ENCODE measurements around the gene DDX10.

The DDX10 gene

GRCh38 chr11:108923413-108923812 is 258.5 kb downstream of the DDX10 start:
- TF ChIP-seq CTCF (IDR thresholded peaks at IDR 0.05; ENCODE audit: borderline replicate concordance, insufficient read depth, low read depth, low read length) = no peak
- H3K4me3 ChIP-seq (ENCODE audit: low read depth, low read length) = no peak overlapping the region

DNA sequence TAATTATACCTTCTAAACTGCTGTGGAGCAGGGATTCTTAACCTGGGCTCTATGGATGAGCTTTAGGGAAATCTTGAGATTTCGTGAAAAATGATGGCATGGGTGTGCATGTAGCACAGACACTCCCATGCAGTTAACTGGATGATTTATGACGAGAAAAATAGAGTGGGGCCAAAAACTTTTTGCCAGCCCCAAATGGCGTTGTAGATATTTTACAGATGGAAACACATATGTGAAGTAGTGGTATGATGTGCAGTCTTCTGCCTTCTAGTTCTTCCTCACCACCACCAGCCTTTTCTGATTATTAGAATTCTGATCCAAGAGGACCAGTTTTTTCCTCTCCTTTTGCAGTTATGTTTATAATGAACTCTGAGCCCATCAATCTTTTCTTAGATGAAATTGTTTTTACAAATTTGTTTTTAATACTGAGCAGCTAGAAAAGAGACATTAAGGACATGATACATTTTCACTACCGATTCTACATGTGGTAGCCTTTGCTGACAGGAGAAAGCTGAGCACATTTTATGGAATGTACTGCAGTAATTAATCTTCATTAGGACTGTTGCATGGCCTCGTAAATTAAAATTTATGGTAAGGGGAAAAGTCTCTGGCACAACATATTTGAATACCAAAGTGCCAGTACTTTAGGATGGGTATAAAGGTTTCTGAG is 261.4 kb downstream of the DDX10 start:
- TF ChIP-seq CTCF (IDR thresholded peaks at IDR 0.05; ENCODE audit: borderline replicate concordance, insufficient read depth, low read depth, low read length) = no peak
- no peak overlapping the region for H3K4me3 ChIP-seq (ENCODE audit: low read depth, low read length)

DNA sequence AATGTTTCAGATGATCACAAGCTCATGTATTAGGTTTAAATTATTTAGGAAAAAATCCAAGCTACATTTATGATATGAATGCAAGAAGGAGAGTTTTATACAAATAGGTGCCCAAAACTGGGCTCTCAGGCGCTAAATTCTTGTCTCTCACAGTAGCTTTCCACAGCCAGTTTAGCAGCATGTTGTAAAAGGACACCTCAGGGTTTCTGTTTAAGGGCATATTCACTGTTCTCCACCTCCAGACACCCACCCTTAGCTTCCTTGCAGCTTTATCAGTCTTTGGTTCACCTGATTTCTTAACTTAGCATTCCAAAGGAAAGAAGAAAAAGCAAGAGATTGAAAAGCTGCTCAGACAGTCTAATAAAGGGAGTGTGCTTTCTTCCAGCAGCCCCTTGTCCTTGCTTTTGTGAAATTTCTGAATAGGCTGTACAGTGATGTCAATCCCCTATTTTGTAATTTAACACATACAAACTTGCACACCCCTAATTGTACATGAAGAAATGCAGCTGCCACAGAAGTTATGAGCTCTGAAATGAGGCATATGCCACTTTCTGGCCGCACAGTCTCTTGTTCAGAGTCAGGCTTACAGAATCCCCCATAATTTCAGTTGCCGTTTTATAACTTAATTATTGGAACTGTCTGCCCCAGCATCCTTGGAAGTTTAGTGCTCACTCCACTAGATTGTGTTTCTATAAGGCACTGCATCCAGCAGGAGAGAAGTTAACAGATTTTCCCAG is 262.1 kb downstream of the DDX10 start:
- TF ChIP-seq CTCF (IDR thresholded peaks at IDR 0.05; ENCODE audit: borderline replicate concordance, insufficient read depth, low read depth, low read length) = no peak
- no peak overlapping the region for H3K4me3 ChIP-seq (ENCODE audit: low read depth, low read length)

DNA sequence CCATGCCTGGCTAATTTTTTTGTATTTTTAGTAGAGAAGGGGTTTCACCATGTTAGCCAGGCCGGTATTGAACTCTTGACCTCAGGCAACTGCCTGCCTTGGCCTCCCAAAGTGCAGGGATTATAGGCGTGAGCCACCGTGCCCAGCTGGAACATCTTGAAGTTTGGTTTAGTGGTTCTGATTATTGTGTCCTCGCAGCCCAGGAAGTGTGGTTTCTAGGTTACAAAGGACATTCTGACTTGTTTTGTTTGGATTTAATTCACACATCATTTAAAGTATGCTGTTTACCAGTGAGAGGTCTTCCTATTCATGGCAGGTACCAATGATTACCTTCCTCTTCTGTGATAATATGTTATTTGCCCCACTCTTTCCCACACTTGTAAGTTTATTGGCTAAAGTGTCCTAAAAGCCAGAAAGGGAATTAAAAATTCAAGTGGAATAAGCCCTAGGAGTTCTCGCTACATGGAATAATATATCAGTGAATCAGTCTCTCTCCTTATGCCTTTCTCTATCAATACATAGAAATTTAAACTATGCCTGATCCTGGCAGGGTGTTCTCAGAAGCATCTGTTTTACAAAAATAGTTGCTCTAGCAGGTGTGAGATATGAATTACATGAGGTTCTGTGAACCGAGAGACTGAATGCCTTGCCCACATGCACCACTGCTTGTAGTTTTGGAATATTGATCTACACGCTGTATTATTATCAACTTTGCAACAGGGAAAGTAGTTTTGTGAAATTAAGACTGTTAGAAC is 263.1 kb downstream of the DDX10 start:
- no peak overlapping the region for H3K4me3 ChIP-seq (ENCODE audit: low read depth, low read length)
- TF ChIP-seq CTCF (IDR thresholded peaks at IDR 0.05; ENCODE audit: borderline replicate concordance, insufficient read depth, low read depth, low read length) = no peak

GRCh38 chr11:108929241-108929640 is 264.4 kb downstream of the DDX10 start:
- no peak overlapping the region for H3K4me3 ChIP-seq (ENCODE audit: low read depth, low read length)
- no peak for TF ChIP-seq CTCF (IDR thresholded peaks at IDR 0.05; ENCODE audit: borderline replicate concordance, insufficient read depth, low read depth, low read length)

GRCh38 chr11:108931168-108931567 is 266.3 kb downstream of the DDX10 start:
- no peak for TF ChIP-seq CTCF (IDR thresholded peaks at IDR 0.05; ENCODE audit: borderline replicate concordance, insufficient read depth, low read depth, low read length)
- no peak overlapping the region for H3K4me3 ChIP-seq (ENCODE audit: low read depth, low read length)
